B cell (primary cell): ENCODE data around the gene CCNC. TPM values are rescaled to one million over a fixed set of nuclear protein-coding genes. Genes with fewer than 3 reads are reported as not detected.

ENCODE experiments used
- ATAC-seq: fragments of 200-7000 bp; cut with Tn5 transposase; one replicate; pipeline ENCODE4 v1.10.0; 2021; ENCODE audit warnings: low read depth, mild to moderate bottlenecking, moderate number of reproducible peaks, moderate library complexity
- CTCF ChIA-PET: fragments of 350-600 bp; sonication (Branson Sonifier 250); formaldehyde crosslinking; loops from one replicate; lab custom pipeline; 2021; ENCODE audit warnings: antibody characterized with exemption, inconsistent platforms; lab: Charles Lee
- POLR2A ChIA-PET: fragments of 350-600 bp; sonication (Branson Sonifier 250); formaldehyde crosslinking; loops from one replicate; lab custom pipeline; 2021; ENCODE audit warnings: antibody characterized with exemption; lab: Charles Lee
- DNase-seq: peaks from one replicate; pipeline ENCODE4 v3.0.0; 2013
- H2AFZ ChIP-seq: 2 replicates; pipeline ENCODE4 v1.6.1; 2012; ENCODE audit warnings: mild to moderate bottlenecking, low read depth, low read length; ENCODE audit not compliant: insufficient read depth, poor library complexity, severe bottlenecking
- H3K27ac ChIP-seq, 2 donors: 1 replicate in 1 of 2; 2 replicates in 1 of 2; pipeline ENCODE4 v1.5.1; 2012 to 2013; ENCODE audit warnings: low read length in 2 of 2, mild to moderate bottlenecking in 2 of 2, moderate library complexity in 1 of 2
- H3K27me3 ChIP-seq, 4 experiments: fragments of 200-600 bp in 1 of 4; sonication (generic) in 1 of 4; replicated peaks in 1 of 4; 1 replicate in 2 of 4; 2 replicates in 2 of 4; pipeline versions ENCODE4 v1.6.1 to v1.7.0; 2013 to 2016; ENCODE audit warnings: low read length in 3 of 4, mild to moderate bottlenecking in 2 of 4, mixed read lengths in 1 of 4, moderate library complexity in 1 of 4; ENCODE audit not compliant: insufficient read depth in 4 of 4, control insufficient read depth in 3 of 4; ENCODE audit errors: control extremely low read depth in 1 of 4
- H3K36me3 ChIP-seq, 2 experiments: replicated peaks in 1 of 2; 1 replicate in 1 of 2; 2 replicates in 1 of 2; pipeline versions ENCODE4 v1.6.1 to v1.7.1; 2013; ENCODE audit warnings: low read length in 1 of 2; ENCODE audit not compliant: insufficient read depth in 2 of 2, control insufficient read depth in 1 of 2; ENCODE audit errors: control extremely low read depth in 1 of 2, extremely low read depth in 1 of 2
- H3K4me1 ChIP-seq, 2 donors: fragments of 200-600 bp in 1 of 2; sonication (generic) in 1 of 2; 1 replicate in 1 of 2; 2 replicates in 1 of 2; pipeline versions ENCODE4 v1.5.1 to v1.6.1; 2013 to 2017; ENCODE audit warnings: low read length in 2 of 2; ENCODE audit not compliant: control insufficient read depth in 2 of 2, insufficient read depth in 2 of 2
- H3K4me2 ChIP-seq: replicated peaks from 2 replicates; pipeline ENCODE3; 2012; ENCODE audit warnings: mild to moderate bottlenecking, low read depth, low read length; ENCODE audit not compliant: poor library complexity, severe bottlenecking
- H3K4me3 ChIP-seq, 5 experiments: fragments of 200-600 bp in 1 of 5; sonication (generic) in 1 of 5; 1 replicate in 3 of 5; 2 replicates in 2 of 5; pipeline versions ENCODE4 v1.5.1 to v1.7.0; 2011 to 2016; ENCODE audit warnings: low read length in 4 of 5, mild to moderate bottlenecking in 4 of 5, low read depth in 2 of 5, control low read depth in 1 of 5, moderate library complexity in 1 of 5; ENCODE audit not compliant: insufficient read depth in 1 of 5; ENCODE audit errors: control extremely low read depth in 1 of 5, extremely low read depth in 1 of 5
- H3K79me2 ChIP-seq: fragments of 200-600 bp; sonication (generic); one replicate; pipeline ENCODE4 v1.6.0; 2016; ENCODE audit warnings: low read length; ENCODE audit not compliant: control insufficient read depth, insufficient read depth
- H3K9ac ChIP-seq: fragments of 200-600 bp; sonication (generic); 2 replicates; pipeline ENCODE4 v1.6.1; 2017; ENCODE audit warnings: mild to moderate bottlenecking, low read length, moderate library complexity
- H3K9me3 ChIP-seq, 3 donors: one replicate each; pipeline versions ENCODE4 v1.6.1 to v1.7.1; 2013; ENCODE audit warnings: low read length in 2 of 3; ENCODE audit not compliant: control insufficient read depth in 2 of 3, insufficient read depth in 1 of 3; ENCODE audit errors: control extremely low read depth in 1 of 3
- H4K20me1 ChIP-seq: 2 replicates; pipeline ENCODE4 v1.6.0; 2012; ENCODE audit warnings: mild to moderate bottlenecking, low read length; ENCODE audit not compliant: insufficient read depth, control insufficient read depth, poor library complexity, severe bottlenecking
- H3K27ac Mint-ChIP-seq: one replicate; pipeline ENCODE4 v1.8.0; 2021; ENCODE audit warnings: mixed read lengths
- H3K27me3 Mint-ChIP-seq: one replicate; pipeline ENCODE4 v1.8.0; 2021; ENCODE audit warnings: mixed read lengths
- H3K4me1 Mint-ChIP-seq: one replicate; pipeline ENCODE4 v1.8.0; 2021; ENCODE audit warnings: mixed read lengths
- H3K4me3 Mint-ChIP-seq: one replicate; pipeline ENCODE4 v1.8.0; 2021; ENCODE audit warnings: mixed read lengths
- H3K9me3 Mint-ChIP-seq: one replicate; pipeline ENCODE4 v1.8.0; 2022; ENCODE audit warnings: mixed read lengths; ENCODE audit not compliant: insufficient read depth
- CTCF ChIP-seq: fragments of 200-600 bp; IDR thresholded peaks from one replicate; pipeline ENCODE4 v1.8.0; 2022; ENCODE audit warnings: antibody characterized with exemption, mild to moderate bottlenecking
- EZH2 ChIP-seq: IDR thresholded peaks from 2 replicates; pipeline ENCODE4 v1.6.1; 2012; ENCODE audit warnings: borderline replicate concordance, low read depth, mild to moderate bottlenecking, moderate library complexity, low read length; ENCODE audit not compliant: insufficient read depth, poor library complexity, severe bottlenecking
- WGBS: methylation state at CpG from one replicate; pipeline ENCODE4 v1.1.5; 2013; ENCODE audit warnings: missing lambda C conversion rate; ENCODE audit not compliant: insufficient coverage; 5-methylcytosine and 5-hydroxymethylcytosine counted together
- intact Hi-C: fragments of 100-400 bp; cut with micrococcal nuclease; formaldehyde crosslinking; loops from one replicate; pipeline ENCODE4 v1.10.0; 2022
- polyA plus RNA-seq: library from polyadenylated mRNA; depleted of rRNA; stranded (reverse); fragments of >200 nt; gene quantifications from 2 replicates; pipeline ENCODE4 v1.2.3, GENCODE V29; 2012
- total RNA-seq, 2 donors: library from RNA; stranded (reverse); fragments of 120-200 nt in 1 of 2; gene quantifications; 1 replicate in 1 of 2; 2 replicates in 1 of 2; pipeline versions ENCODE4 v1.2.3 to v1.2.4, GENCODE V29; 2013 to 2022

Gene CCNC
- total and polyA plus RNA-seq, 2 donors (not counting 1 experiment from before 2014, with no cell fraction given): 12.5 to 45.1 TPM

GRCh38 chr6:99588618-99589289, 20.3 kb upstream of the CCNC start:
- TF ChIP-seq CTCF: peak; percentile 29
- TF ChIP-seq EZH2: peak; percentile 63
- H2AFZ ChIP-seq: peak overlapping the region; percentile 88
- Mint-ChIP-seq H3K4me1 (peaks cover 30% of the 10 kb centered on the region), H3K9me3 (no peaks in the 10 kb centered on the region), H3K27ac (peak overlapping the region; percentile 70), H3K27me3 (peaks cover 57% of the 10 kb centered on the region), H3K4me3 (peak overlapping the region; percentile 92)
- H3K4me3 ChIP-seq: peak overlapping the region; percentile 39 to 76 (median 58)
- ChIA-PET CTCF (interaction anchor here (0.8 to 4.1 kb wide), 9 partner anchors 10 to 158 kb away, joined by 3 to 30 read pairs (median 5); no protein-coding TSS in a partner anchor), POLR2A (interaction anchor here (0.7 to 1.0 kb wide), 2 partner anchors 20 to 32 kb away, joined by 3 read pairs; partner anchors contain the start of gene CCNC)
- peaks cover 29 to 33% of the 10 kb centered on the region in 2 donors for H3K4me1 ChIP-seq
- ATAC-seq: peak; percentile 76
- H3K9me3 ChIP-seq: peaks cover 0 to 15% (median 2%) of the 10 kb centered on the region in 3 donors
- intact Hi-C loops: loop anchor here (1.0 to 5.0 kb wide), 5 partner anchors 14 to 158 kb away; partner anchors contain the start of gene CCNC
- H3K36me3 ChIP-seq: no peaks in the 10 kb centered on the region
- H4K20me1 ChIP-seq: no peaks in the 10 kb centered on the region
- peak overlapping the region; percentile 100 for H3K4me2 ChIP-seq
- WGBS: 2% methylated on average over 52 of the region's 52 CpGs
- peaks cover 5 to 55% (median 47%) of the 10 kb centered on the region in 4 experiments for H3K27me3 ChIP-seq
- peak overlapping the region; percentile 81 for H3K9ac ChIP-seq
- no peak overlapping the region for H3K27ac ChIP-seq
- peak; percentile 76 for DNase-seq
- H3K79me2 ChIP-seq: no peaks in the 10 kb centered on the region

- TF ChIP-seq EZH2 (no peak), CTCF (no peak)
- Histone ChIP-seq H3K79me2 (no peaks in the 10 kb centered on the region), H3K4me1 (peaks cover 29 to 33% of the 10 kb centered on the region in 2 donors), H4K20me1 (no peaks in the 10 kb centered on the region), H3K4me2 (no peak overlapping the region), H3K27ac (no peak overlapping the region), H3K9ac (no peak overlapping the region), H3K27me3 (peaks cover 5 to 48% (median 45%) of the 10 kb centered on the region in 4 experiments), H3K36me3 (no peaks in the 10 kb centered on the region), H3K4me3 (no peak overlapping the region), H2AFZ (no peak overlapping the region), H3K9me3 (peaks cover 0 to 15% (median 0%) of the 10 kb centered on the region in 3 donors)
- no peak for ATAC-seq
- Mint-ChIP-seq H3K9me3 (no peaks in the 10 kb centered on the region), H3K27me3 (peaks cover 54% of the 10 kb centered on the region), H3K4me3 (no peak overlapping the region), H3K4me1 (peaks cover 30% of the 10 kb centered on the region), H3K27ac (no peak overlapping the region)
- CTCF ChIA-PET: interaction anchor here (0.8 to 4.1 kb wide), 6 partner anchors 20 to 159 kb away, joined by 3 to 30 read pairs (median 8); no protein-coding TSS in a partner anchor
- intact Hi-C loops: loop anchor here (1.0 to 5.0 kb wide), 5 partner anchors 15 to 159 kb away; partner anchors contain the start of gene CCNC
- no peak for DNase-seq
- POLR2A ChIA-PET: no interaction called here
- WGBS: no CpG with 5 or more reads among the region's 4 CpGs
Observed at GRCh38 chr6:99587792-99588191, 19.3 kb upstream of the CCNC start.
